Esophagus muscularis mucosa (tissue), 2 donors: ENCODE data around the gene PLA2G4F.

Source experiments
- EP300 ChIP-seq: sonication (generic); formaldehyde crosslinking; IDR thresholded peaks from one replicate; pipeline ENCODE4 v1.6.1; 2017; ENCODE audit warnings: antibody characterized with exemption
- POLR2A ChIP-seq: fragments of 450-650 bp; IDR thresholded peaks from one replicate; pipeline ENCODE4 v1.6.1; 2017; ENCODE audit warnings: antibody characterized with exemption, moderate library complexity, mild to moderate bottlenecking, low read depth

DNA sequence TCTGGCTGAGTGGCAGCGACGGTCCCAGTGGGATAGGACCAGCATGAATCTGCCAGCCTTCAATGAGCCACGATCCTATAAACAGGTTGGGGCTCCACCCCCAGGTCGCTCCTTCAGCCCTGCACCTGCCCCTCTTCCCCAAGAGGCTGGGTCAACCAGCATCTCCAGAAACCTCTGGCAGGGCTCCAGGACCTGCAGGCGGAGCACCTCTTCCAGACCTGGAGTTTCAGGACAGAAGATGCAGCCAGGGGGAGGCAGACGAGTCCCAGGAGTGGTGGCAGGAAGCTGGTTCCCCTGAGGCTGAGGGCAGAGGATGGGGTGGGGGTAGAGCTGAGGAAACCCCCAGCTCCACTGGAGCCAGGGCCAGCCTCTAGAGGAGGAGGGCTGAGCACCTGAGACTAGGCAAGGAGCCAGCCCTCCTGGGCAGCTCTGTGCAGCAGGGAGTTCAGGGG, 61.9 kb downstream of the PLA2G4F start, which contains the start of gene PLA2G4D:
- no peak for TF ChIP-seq POLR2A
- TF ChIP-seq EP300, result no peak
